ENCODE results near the gene ACAA1.
"Not testable (repeated sequence)": the region's sequence is repeated elsewhere in the genome, so short reads cannot be mapped to it uniquely, and the experiment has no call there.

The ACAA1 gene

GRCh38 chr3:38098376-38098723 lies 38.6 kb downstream of the ACAA1 start:
- no peak for DNase-seq

- DNase-seq, result no peak
Observed at GRCh38 chr3:38097446-38098375, 39.2 kb downstream of the ACAA1 start.

- no peak for DNase-seq
Observed at GRCh38 chr3:38095669-38096483, 41.1 kb downstream of the ACAA1 start.

GRCh38 chr3:38094999-38095398 lies 41.9 kb downstream of the ACAA1 start:
- no peak for DNase-seq

- DNase-seq, result no peak
Observed at GRCh38 chr3:38090453-38090852, 46.5 kb downstream of the ACAA1 start.

GRCh38 chr3:38089163-38089562 lies 47.8 kb downstream of the ACAA1 start:
- DNase-seq, result no peak

- no peak for DNase-seq
Observed at GRCh38 chr3:38088126-38089078, 48.5 kb downstream of the ACAA1 start.

- not testable (repeated sequence) for DNase-seq
Observed at GRCh38 chr3:38087278-38087677, 49.6 kb downstream of the ACAA1 start.

- DNase-seq, result no peak
Observed at GRCh38 chr3:38086496-38086895, 50.4 kb downstream of the ACAA1 start.

GRCh38 chr3:38085943-38086324 lies 51.0 kb downstream of the ACAA1 start:
- DNase-seq, result no peak

GRCh38 chr3:38085311-38085942 lies 51.5 kb downstream of the ACAA1 start:
- DNase-seq, result no peak

- DNase-seq, result no peak
Observed at GRCh38 chr3:38084334-38085310, 52.3 kb downstream of the ACAA1 start.

- DNase-seq, result no peak
Observed at GRCh38 chr3:38083871-38084333, 53.0 kb downstream of the ACAA1 start.

- not testable (repeated sequence) for DNase-seq
Observed at GRCh38 chr3:38083254-38083653, 53.7 kb downstream of the ACAA1 start.

GRCh38 chr3:38082296-38082695 lies 54.6 kb downstream of the ACAA1 start:
- DNase-seq, result not testable (repeated sequence)

GRCh38 chr3:38077073-38077472 lies 59.9 kb downstream of the ACAA1 start:
- DNase-seq, result not testable (repeated sequence)
